Large intestine (tissue), 3 donors: ENCODE results near the gene APOLD1. TPM values are rescaled to one million over a fixed set of nuclear protein-coding genes. Genes with fewer than 3 reads are reported as not detected.
"Not testable (repeated sequence)": the region's sequence is repeated elsewhere in the genome, so short reads cannot be mapped to it uniquely, and the experiment has no call there.

Experiments used
- DNase-seq, 2 donors: peaks; one replicate each; pipeline versions ENCODE4 v3.0.0 to v3.0.0-alpha.2; 2013
- H3K27ac ChIP-seq: one replicate; pipeline ENCODE4 v1.5.1; 2013; ENCODE audit warnings: low read length
- H3K27me3 ChIP-seq: 2 replicates; pipeline ENCODE4 v1.6.1; 2013; ENCODE audit warnings: low read length; ENCODE audit not compliant: control insufficient read depth, insufficient read depth
- H3K36me3 ChIP-seq: 2 replicates; pipeline ENCODE4 v1.6.1; 2013; ENCODE audit warnings: low read length; ENCODE audit not compliant: control insufficient read depth, insufficient read depth
- H3K4me1 ChIP-seq: one replicate; pipeline ENCODE4 v1.6.1; 2013; ENCODE audit warnings: low read length; ENCODE audit not compliant: control insufficient read depth, insufficient read depth
- H3K4me3 ChIP-seq: one replicate; pipeline ENCODE4 v1.5.1; 2013; ENCODE audit warnings: low read length
- H3K9me3 ChIP-seq: one replicate; pipeline ENCODE4 v1.6.1; 2013; ENCODE audit warnings: mild to moderate bottlenecking, low read depth, low read length, moderate library complexity; ENCODE audit not compliant: control insufficient read depth
- WGBS: methylation state at CpG from one replicate; pipeline ENCODE4 v1.1.5; 2013; ENCODE audit warnings: low lambda C conversion rate; ENCODE audit not compliant: insufficient coverage; 5-methylcytosine and 5-hydroxymethylcytosine counted together
- polyA plus RNA-seq: library from polyadenylated mRNA; unstranded; fragments of 120-200 nt; gene quantifications from one replicate; pipeline ENCODE4 v1.2.1, GENCODE V29; 2013

The APOLD1 gene
- polyA plus RNA-seq, 1 donor = 13.8 TPM

- Histone ChIP-seq H3K27me3 (no peaks in the 10 kb centered on the region), H3K4me1 (peaks cover 41% of the 10 kb centered on the region), H3K36me3 (peaks cover 7% of the 10 kb centered on the region), H3K4me3 (no peak overlapping the region), H3K9me3 (no peaks in the 10 kb centered on the region), H3K27ac (peak overlapping the region; percentile 93)
- WGBS = no CpG with 5 or more reads among the region's 3 CpGs
- no peak for DNase-seq
Measured at GRCh38 chr12:12837813-12838153, 52.3 kb downstream of the APOLD1 start.

- H3K4me1 ChIP-seq = peaks cover 41% of the 10 kb centered on the region
- H3K27ac ChIP-seq = peak overlapping the region; percentile 2
- H3K4me3 ChIP-seq = no peak overlapping the region
- no peaks in the 10 kb centered on the region for H3K9me3 ChIP-seq
- H3K27me3 ChIP-seq = no peaks in the 10 kb centered on the region
- H3K36me3 ChIP-seq = no peaks in the 10 kb centered on the region
- DNase-seq = no peak
- WGBS = no CpG with 5 or more reads among the region's 1 CpG
Measured at GRCh38 chr12:12839003-12839395, 53.5 kb downstream of the APOLD1 start.

DNA sequence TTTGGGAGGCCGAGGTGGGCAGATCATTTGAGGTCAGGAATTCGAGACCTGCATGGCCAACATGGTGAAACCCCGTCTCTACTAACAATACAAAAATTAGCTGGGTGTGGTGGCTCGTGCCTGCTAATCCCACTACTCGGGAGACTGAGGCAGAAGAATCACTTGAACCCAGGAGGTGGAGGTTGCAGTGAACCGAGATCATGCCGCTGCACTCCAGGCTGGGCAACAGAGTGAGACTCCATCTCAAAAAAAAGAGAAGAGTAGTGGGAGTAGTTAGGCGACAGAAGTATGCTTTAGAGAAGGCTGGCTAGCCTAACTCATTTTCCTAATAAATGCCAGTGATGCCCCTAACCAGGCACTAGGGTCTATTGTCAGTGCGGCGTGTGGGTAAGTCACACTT, 54.0 kb downstream of the APOLD1 start:
- DNase-seq, H3K36me3 ChIP-seq, H3K4me3 ChIP-seq, H3K9me3 ChIP-seq, H3K27me3 ChIP-seq: not testable (repeated sequence)
- peaks cover 41% of the 10 kb centered on the region for H3K4me1 ChIP-seq
- peak overlapping the region; percentile 66 for H3K27ac ChIP-seq
- WGBS = 80% methylated on average over 1 of the region's 10 CpGs

GRCh38 chr12:12839873-12840579, 54.6 kb downstream of the APOLD1 start:
- Histone ChIP-seq H3K27ac (peak overlapping the region; percentile 66), H3K4me3 (no peak overlapping the region), H3K27me3 (no peaks in the 10 kb centered on the region), H3K4me1 (peaks cover 37% of the 10 kb centered on the region), H3K9me3 (no peaks in the 10 kb centered on the region), H3K36me3 (no peaks in the 10 kb centered on the region)
- WGBS = no CpG with 5 or more reads among the region's 5 CpGs
- peak; percentile 78 to 91 for DNase-seq

- H3K27ac ChIP-seq = peak overlapping the region; percentile 66
Measured at GRCh38 chr12:12840580-12840899, 55.1 kb downstream of the APOLD1 start.

More at GRCh38 chr12:12840580-12840899, 55.1 kb downstream of the APOLD1 start:
- WGBS = no CpG with 5 or more reads among the region's 5 CpGs
- Histone ChIP-seq H3K9me3 (no peaks in the 10 kb centered on the region), H3K36me3 (no peaks in the 10 kb centered on the region), H3K4me1 (peaks cover 34% of the 10 kb centered on the region), H3K27me3 (no peaks in the 10 kb centered on the region), H3K4me3 (no peak overlapping the region)
- no peak for DNase-seq

Other genes starting within 250 kb of the APOLD1 start
- gene DUSP16, start 222.8 kb upstream of the APOLD1 start, polyA plus RNA-seq = 51.7 TPM
- 31.8 TPM for gene CREBL2, start 173.8 kb upstream of the APOLD1 start, polyA plus RNA-seq
- 1.4 TPM for gene GPR19, start 89.5 kb upstream of the APOLD1 start, polyA plus RNA-seq
- 85.9 TPM for gene CDKN1B, start 68.3 kb upstream of the APOLD1 start, polyA plus RNA-seq
- 54.3 TPM for gene DDX47, start 27.7 kb downstream of the APOLD1 start, polyA plus RNA-seq
- 19.4 TPM for gene GPRC5A, start 105.9 kb downstream of the APOLD1 start, polyA plus RNA-seq
- 2.4 TPM for gene GPRC5D, start 166.5 kb downstream of the APOLD1 start, polyA plus RNA-seq
- 237 TPM for gene HEBP1, start 214.6 kb downstream of the APOLD1 start, polyA plus RNA-seq